Natural killer cell treated with Interleukin-12 subunit alpha and Interleukin-12 subunit beta and Interleukin-15 and Interleukin-18, amount 100 ng/mL, for 72 hours (primary cell): ENCODE measurements around the gene CREB3. TPM values are rescaled to one million over a fixed set of nuclear protein-coding genes. Genes with fewer than 3 reads are reported as not detected.

ENCODE experiments used
- ATAC-seq, 2 donors: fragments of 150-1000 bp; cut with Tn5 transposase in 1 of 2; sonication (Bioruptor Pico), chemical (Tn5 transposase) in 1 of 2; 2 replicates each; pipeline ENCODE4 v1.10.0; 2021
- DNase-seq: peaks from one replicate; pipeline ENCODE4 v3.0.0; 2022; ENCODE audit warnings: low spot score
- H3K27ac Mint-ChIP-seq, 2 donors: 1 replicate in 1 of 2; 2 replicates in 1 of 2; pipeline ENCODE4 v1.8.0; 2022; ENCODE audit warnings: mixed read lengths in 2 of 2, mild to moderate bottlenecking in 1 of 2, moderate library complexity in 1 of 2
- H3K27me3 Mint-ChIP-seq, 2 donors: 1 replicate in 1 of 2; 2 replicates in 1 of 2; pipeline ENCODE4 v1.8.0; 2022; ENCODE audit warnings: mixed read lengths in 2 of 2
- H3K36me3 Mint-ChIP-seq: one replicate; pipeline ENCODE4 v1.8.0; 2022; ENCODE audit warnings: mixed read lengths
- H3K4me1 Mint-ChIP-seq, 2 donors: 1 replicate in 1 of 2; 2 replicates in 1 of 2; pipeline ENCODE4 v1.8.0; 2022; ENCODE audit warnings: low read depth in 2 of 2, mixed read lengths in 2 of 2, mild to moderate bottlenecking in 1 of 2
- H3K4me3 Mint-ChIP-seq: one replicate; pipeline ENCODE4 v1.8.0; 2022; ENCODE audit warnings: mixed read lengths
- H3K9me3 Mint-ChIP-seq: 2 replicates; pipeline ENCODE4 v1.8.0; 2022; ENCODE audit warnings: mixed read lengths
- total RNA-seq, 2 donors: library from RNA; stranded (reverse); gene quantifications; one replicate each; pipeline ENCODE4 v1.2.3, GENCODE V29; 2022

The CREB3 gene
- total RNA-seq, 2 donors from 2014 or later, result 29.4 to 35.7 TPM

GRCh38 chr9:35710818-35711500 is 21.5 kb upstream of the CREB3 start:
- ATAC-seq (peak; percentile 7 to 48), DNase-seq (no peak)
- H3K4me3 Mint-ChIP-seq, result no peak overlapping the region
- H3K9me3 Mint-ChIP-seq, result no peaks in the 10 kb centered on the region
- no peaks in the 10 kb centered on the region for H3K27me3 Mint-ChIP-seq
- no peak overlapping the region for H3K27ac Mint-ChIP-seq
- H3K4me1 Mint-ChIP-seq, result peaks cover 0 to 15% of the 10 kb centered on the region in 2 donors
- peaks cover 50% of the 10 kb centered on the region for H3K36me3 Mint-ChIP-seq

- Mint-ChIP-seq H3K27me3 (no peaks in the 10 kb centered on the region), H3K9me3 (no peaks in the 10 kb centered on the region), H3K36me3 (peaks cover 58% of the 10 kb centered on the region), H3K4me3 (no peak overlapping the region), H3K4me1 (peaks cover 7 to 17% of the 10 kb centered on the region in 2 donors), H3K27ac (peak overlapping the region; percentile 16 to 41)
- ATAC-seq (peak in 1 of 2 donors; percentile 36), DNase-seq (no peak)
These were observed 20.7 kb upstream of the CREB3 start for GRCh38 chr9:35711501-35712428.

- no peaks in the 10 kb centered on the region for H3K27me3 Mint-ChIP-seq
- peaks cover 52% of the 10 kb centered on the region for H3K36me3 Mint-ChIP-seq
- no peak overlapping the region for H3K27ac Mint-ChIP-seq
- no peak overlapping the region for H3K4me3 Mint-ChIP-seq
- no peak for DNase-seq
- no peaks in the 10 kb centered on the region for H3K9me3 Mint-ChIP-seq
- ATAC-seq, result no peak
- peaks cover 8 to 14% of the 10 kb centered on the region in 2 donors for H3K4me1 Mint-ChIP-seq
These were observed 19.6 kb upstream of the CREB3 start for GRCh38 chr9:35712762-35713400.

- Mint-ChIP-seq H3K36me3 (peaks cover 52% of the 10 kb centered on the region), H3K9me3 (no peaks in the 10 kb centered on the region), H3K27ac (no peak overlapping the region), H3K27me3 (no peaks in the 10 kb centered on the region), H3K4me3 (no peak overlapping the region), H3K4me1 (peaks cover 8 to 13% of the 10 kb centered on the region in 2 donors)
- no peak for ATAC-seq
- DNase-seq, result no peak
These were observed 18.9 kb upstream of the CREB3 start for GRCh38 chr9:35713578-35713977.

- Mint-ChIP-seq H3K27ac (peak overlapping the region in 1 of 2 donors; percentile 80), H3K27me3 (no peaks in the 10 kb centered on the region), H3K36me3 (peaks cover 46% of the 10 kb centered on the region), H3K9me3 (no peaks in the 10 kb centered on the region), H3K4me1 (peaks cover 8 to 13% of the 10 kb centered on the region in 2 donors), H3K4me3 (no peak overlapping the region)
- DNase-seq (peak; percentile 5), ATAC-seq (no peak)
These were observed 18.3 kb upstream of the CREB3 start for GRCh38 chr9:35714123-35714522.

GRCh38 chr9:35714579-35715252 is 17.8 kb upstream of the CREB3 start:
- Mint-ChIP-seq H3K36me3 (peaks cover 51% of the 10 kb centered on the region), H3K27me3 (no peaks in the 10 kb centered on the region), H3K4me3 (no peak overlapping the region), H3K27ac (peak overlapping the region; percentile 27 to 80), H3K9me3 (no peaks in the 10 kb centered on the region), H3K4me1 (peaks cover 8 to 18% of the 10 kb centered on the region in 2 donors)
- ATAC-seq (no peak), DNase-seq (peak; percentile 18)

- Mint-ChIP-seq H3K4me1 (peaks cover 8 to 18% of the 10 kb centered on the region in 2 donors), H3K27ac (peak overlapping the region in 1 of 2 donors; percentile 76), H3K27me3 (no peaks in the 10 kb centered on the region), H3K9me3 (no peaks in the 10 kb centered on the region), H3K4me3 (no peak overlapping the region), H3K36me3 (peaks cover 41% of the 10 kb centered on the region)
- ATAC-seq, result no peak
- no peak for DNase-seq
These were observed 16.2 kb upstream of the CREB3 start for GRCh38 chr9:35716230-35716629.

- Mint-ChIP-seq H3K27ac (peak overlapping the region in 1 of 2 donors; percentile 76), H3K36me3 (peaks cover 44% of the 10 kb centered on the region), H3K9me3 (no peaks in the 10 kb centered on the region), H3K27me3 (no peaks in the 10 kb centered on the region), H3K4me3 (no peak overlapping the region), H3K4me1 (peaks cover 17 to 23% of the 10 kb centered on the region in 2 donors)
- DNase-seq, result no peak
- ATAC-seq, result no peak
These were observed 15.2 kb upstream of the CREB3 start for GRCh38 chr9:35717132-35717870.

GRCh38 chr9:35718721-35719511 is 13.6 kb upstream of the CREB3 start:
- Mint-ChIP-seq H3K27ac (no peak overlapping the region), H3K4me1 (peaks cover 18 to 25% of the 10 kb centered on the region in 2 donors), H3K9me3 (no peaks in the 10 kb centered on the region), H3K36me3 (peaks cover 48% of the 10 kb centered on the region), H3K4me3 (no peak overlapping the region), H3K27me3 (no peaks in the 10 kb centered on the region)
- ATAC-seq (no peak), DNase-seq (peak; percentile 61)

GRCh38 chr9:35719546-35719945 is 12.9 kb upstream of the CREB3 start:
- H3K27ac Mint-ChIP-seq, result no peak overlapping the region
- H3K36me3 Mint-ChIP-seq, result peaks cover 52% of the 10 kb centered on the region
- no peaks in the 10 kb centered on the region for H3K27me3 Mint-ChIP-seq
- ATAC-seq (no peak), DNase-seq (peak; percentile 52)
- peaks cover 20 to 27% of the 10 kb centered on the region in 2 donors for H3K4me1 Mint-ChIP-seq
- H3K9me3 Mint-ChIP-seq, result no peaks in the 10 kb centered on the region
- no peak overlapping the region for H3K4me3 Mint-ChIP-seq

- DNase-seq (no peak), ATAC-seq (no peak)
- H3K36me3 Mint-ChIP-seq, result peaks cover 39% of the 10 kb centered on the region
- peaks cover 17 to 24% of the 10 kb centered on the region in 2 donors for H3K4me1 Mint-ChIP-seq
- H3K27me3 Mint-ChIP-seq, result no peaks in the 10 kb centered on the region
- H3K27ac Mint-ChIP-seq, result no peak overlapping the region
- no peaks in the 10 kb centered on the region for H3K9me3 Mint-ChIP-seq
- no peak overlapping the region for H3K4me3 Mint-ChIP-seq
These were observed 9.0 kb upstream of the CREB3 start for GRCh38 chr9:35723426-35723825.

GRCh38 chr9:35723908-35724307 is 8.6 kb upstream of the CREB3 start:
- no peaks in the 10 kb centered on the region for H3K27me3 Mint-ChIP-seq
- H3K4me1 Mint-ChIP-seq, result peaks cover 17 to 24% of the 10 kb centered on the region in 2 donors
- no peak overlapping the region for H3K27ac Mint-ChIP-seq
- DNase-seq (peak; percentile 52), ATAC-seq (no peak)
- H3K4me3 Mint-ChIP-seq, result no peak overlapping the region
- no peaks in the 10 kb centered on the region for H3K9me3 Mint-ChIP-seq
- H3K36me3 Mint-ChIP-seq, result peaks cover 37% of the 10 kb centered on the region
